ENCODE results near the gene HUWE1. TPM values are rescaled to one million over a fixed set of nuclear protein-coding genes. Genes with fewer than 3 reads are reported as not detected.

Gene HUWE1
- total RNA-seq, 3 donors from 2014 or later = 99.7 to 122 (median 108) TPM

GRCh38 chrX:53616946-53617345 lies 69.6 kb downstream of the HUWE1 start:
- no peak for DNase-seq (ENCODE audit: low spot score in 2 of 2)
- H3K4me3 ChIP-seq = no peak overlapping the region
- TF ChIP-seq POLR2A (IDR thresholded peaks at IDR 0.05) (no peak), CTCF (IDR thresholded peaks at IDR 0.05) (no peak), POLR2AphosphoS5 (IDR thresholded peaks at IDR 0.05) (no peak)
- peaks cover 0 to 22% of the 10 kb centered on the region in 2 donors for H3K27me3 ChIP-seq
- H3K9me3 ChIP-seq = no peaks in the 10 kb centered on the region
- H3K27ac ChIP-seq = no peak overlapping the region
- H3K36me3 ChIP-seq = no peaks in the 10 kb centered on the region
- intact Hi-C loops (cut with DNase I; ENCODE audit: low total_unique reads) = no loop called here
- no peaks in the 10 kb centered on the region for H3K4me1 ChIP-seq

- Histone ChIP-seq H3K4me3 (no peak overlapping the region), H3K4me1 (no peaks in the 10 kb centered on the region), H3K36me3 (no peaks in the 10 kb centered on the region), H3K27me3 (peaks cover 0 to 29% of the 10 kb centered on the region in 2 donors), H3K27ac (no peak overlapping the region), H3K9me3 (no peaks in the 10 kb centered on the region)
- intact Hi-C loops (cut with DNase I; ENCODE audit: low total_unique reads) = no loop called here
- TF ChIP-seq POLR2A (IDR thresholded peaks at IDR 0.05) (no peak), CTCF (IDR thresholded peaks at IDR 0.05) (no peak), POLR2AphosphoS5 (IDR thresholded peaks at IDR 0.05) (no peak)
- DNase-seq (ENCODE audit: low spot score in 2 of 2) = no peak
Observed at GRCh38 chrX:53606456-53606855, 80.1 kb downstream of the HUWE1 start.

GRCh38 chrX:53605004-53605403 lies 81.5 kb downstream of the HUWE1 start:
- Histone ChIP-seq H3K4me3 (no peak overlapping the region), H3K9me3 (no peaks in the 10 kb centered on the region), H3K27ac (no peak overlapping the region), H3K4me1 (no peaks in the 10 kb centered on the region), H3K36me3 (no peaks in the 10 kb centered on the region), H3K27me3 (peaks cover 0 to 35% of the 10 kb centered on the region in 2 donors)
- intact Hi-C loops (cut with DNase I; ENCODE audit: low total_unique reads) = no loop called here
- DNase-seq (ENCODE audit: low spot score in 2 of 2) = no peak
- no peak for TF ChIP-seq CTCF (IDR thresholded peaks at IDR 0.05)
- TF ChIP-seq POLR2A (IDR thresholded peaks at IDR 0.05) = no peak
- TF ChIP-seq POLR2AphosphoS5 (IDR thresholded peaks at IDR 0.05) = no peak

GRCh38 chrX:53599781-53600396 lies 86.6 kb downstream of the HUWE1 start:
- H3K27me3 ChIP-seq = peaks cover 0 to 33% of the 10 kb centered on the region in 2 donors
- DNase-seq (ENCODE audit: low spot score in 2 of 2) = no peak
- no peak overlapping the region for H3K4me3 ChIP-seq
- H3K4me1 ChIP-seq = no peaks in the 10 kb centered on the region
- H3K36me3 ChIP-seq = no peaks in the 10 kb centered on the region
- intact Hi-C loops (cut with DNase I; ENCODE audit: low total_unique reads) = loop anchor here (2.0 kb wide), 1 partner anchor 79 kb away; no protein-coding TSS in a partner anchor
- H3K9me3 ChIP-seq = no peaks in the 10 kb centered on the region
- TF ChIP-seq POLR2AphosphoS5 (IDR thresholded peaks at IDR 0.05) (no peak), POLR2A (IDR thresholded peaks at IDR 0.05) (no peak), CTCF (IDR thresholded peaks at IDR 0.05) (no peak)
- H3K27ac ChIP-seq = no peak overlapping the region

- no peaks in the 10 kb centered on the region for H3K9me3 ChIP-seq
- intact Hi-C loops (cut with DNase I; ENCODE audit: low total_unique reads) = no loop called here
- no peak for TF ChIP-seq POLR2A (IDR thresholded peaks at IDR 0.05)
- TF ChIP-seq CTCF (IDR thresholded peaks at IDR 0.05) = no peak
- TF ChIP-seq POLR2AphosphoS5 (IDR thresholded peaks at IDR 0.05) = no peak
- H3K36me3 ChIP-seq = no peaks in the 10 kb centered on the region
- H3K27ac ChIP-seq = no peak overlapping the region
- peaks cover 0 to 25% of the 10 kb centered on the region in 2 donors for H3K27me3 ChIP-seq
- no peaks in the 10 kb centered on the region for H3K4me1 ChIP-seq
- DNase-seq (ENCODE audit: low spot score in 2 of 2) = no peak
- H3K4me3 ChIP-seq = no peak overlapping the region
Observed at GRCh38 chrX:53598169-53598568, 88.3 kb downstream of the HUWE1 start.
